NT2/D1 (cell line): ENCODE measurements around the gene RFESD.

Source experiments
- DNase-seq: peaks from one replicate; pipeline ENCODE4 v3.0.0-alpha.2; 2011; ENCODE audit warnings: low read depth, low spot score
- H3K27me3 ChIP-seq: 2 replicates; pipeline ENCODE4 v1.6.0; 2011; ENCODE audit warnings: mild to moderate bottlenecking; ENCODE audit not compliant: insufficient read length, insufficient read depth
- H3K36me3 ChIP-seq: 2 replicates; pipeline ENCODE4 v1.6.1; 2011; ENCODE audit warnings: mild to moderate bottlenecking, low read length, mixed read lengths; ENCODE audit not compliant: insufficient read depth, insufficient read length
- H3K4me1 ChIP-seq: 2 replicates; pipeline ENCODE4 v1.5.1; 2011; ENCODE audit not compliant: insufficient read depth, insufficient read length
- H3K4me3 ChIP-seq: 2 replicates; pipeline ENCODE4 v1.5.1; 2011; ENCODE audit warnings: low read depth; ENCODE audit not compliant: insufficient read length
- H3K9ac ChIP-seq: 2 replicates; pipeline ENCODE4 v1.6.0; 2011; ENCODE audit warnings: low read depth; ENCODE audit not compliant: insufficient read length
- H3K9me3 ChIP-seq: 2 replicates; pipeline ENCODE4 v1.5.1; 2011; ENCODE audit warnings: mild to moderate bottlenecking, low read length; ENCODE audit not compliant: insufficient read depth
- SUZ12 ChIP-seq: IDR thresholded peaks from 2 replicates; pipeline ENCODE4 v1.6.1; 2011; ENCODE audit not compliant: insufficient read length, insufficient read depth; ENCODE audit errors: extremely low read depth
- YY1 ChIP-seq: IDR thresholded peaks from 2 replicates; pipeline ENCODE4 v1.6.1; 2011; ENCODE audit not compliant: insufficient read length, insufficient read depth
- ZNF274 ChIP-seq: IDR thresholded peaks from 2 replicates; pipeline ENCODE4 v1.6.1; 2011; ENCODE audit warnings: mild to moderate bottlenecking, low read depth, low read length

Gene RFESD

DNA sequence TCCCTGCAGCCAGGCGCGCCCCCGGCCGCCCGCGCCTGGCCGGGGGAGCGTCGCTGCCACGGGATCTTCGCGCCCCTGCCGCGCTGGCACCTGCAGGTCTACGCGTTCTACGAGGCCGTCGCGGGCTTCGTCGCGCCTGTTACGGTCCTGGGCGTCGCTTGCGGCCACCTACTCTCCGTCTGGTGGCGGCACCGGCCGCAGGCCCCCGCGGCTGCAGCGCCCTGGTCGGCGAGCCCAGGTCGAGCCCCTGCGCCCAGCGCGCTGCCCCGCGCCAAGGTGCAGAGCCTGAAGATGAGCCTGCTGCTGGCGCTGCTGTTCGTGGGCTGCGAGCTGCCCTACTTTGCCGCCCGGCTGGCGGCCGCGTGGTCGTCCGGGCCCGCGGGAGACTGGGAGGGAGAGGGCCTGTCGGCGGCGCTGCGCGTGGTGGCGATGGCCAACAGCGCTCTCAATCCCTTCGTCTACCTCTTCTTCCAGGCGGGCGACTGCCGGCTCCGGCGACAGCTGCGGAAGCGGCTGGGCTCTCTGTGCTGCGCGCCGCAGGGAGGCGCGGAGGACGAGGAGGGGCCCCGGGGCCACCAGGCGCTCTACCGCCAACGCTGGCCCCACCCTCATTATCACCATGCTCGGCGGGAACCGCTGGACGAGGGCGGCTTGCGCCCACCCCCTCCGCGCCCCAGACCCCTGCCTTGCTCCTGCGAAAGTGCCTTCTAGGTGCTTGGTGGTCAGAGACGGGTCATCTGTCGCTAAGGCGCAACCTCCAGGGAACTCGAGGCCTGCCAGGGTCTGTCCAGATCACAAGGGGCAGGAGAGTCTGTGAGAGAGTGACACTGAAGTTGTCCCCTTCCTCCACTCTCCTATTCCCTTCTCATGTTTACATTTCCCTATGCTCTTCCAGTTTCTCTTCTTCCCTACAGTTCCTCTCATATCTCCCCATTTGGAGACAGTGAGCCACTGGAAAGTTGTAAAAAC lies 25.4 kb upstream of the RFESD start:
- no peak overlapping the region for H3K9ac ChIP-seq
- H3K4me1 ChIP-seq, result no peaks in the 10 kb centered on the region
- TF ChIP-seq ZNF274, result no peak
- no peak overlapping the region for H3K4me3 ChIP-seq
- no peaks in the 10 kb centered on the region for H3K27me3 ChIP-seq
- no peaks in the 10 kb centered on the region for H3K9me3 ChIP-seq
- no peak for DNase-seq
- no peaks in the 10 kb centered on the region for H3K36me3 ChIP-seq

DNA sequence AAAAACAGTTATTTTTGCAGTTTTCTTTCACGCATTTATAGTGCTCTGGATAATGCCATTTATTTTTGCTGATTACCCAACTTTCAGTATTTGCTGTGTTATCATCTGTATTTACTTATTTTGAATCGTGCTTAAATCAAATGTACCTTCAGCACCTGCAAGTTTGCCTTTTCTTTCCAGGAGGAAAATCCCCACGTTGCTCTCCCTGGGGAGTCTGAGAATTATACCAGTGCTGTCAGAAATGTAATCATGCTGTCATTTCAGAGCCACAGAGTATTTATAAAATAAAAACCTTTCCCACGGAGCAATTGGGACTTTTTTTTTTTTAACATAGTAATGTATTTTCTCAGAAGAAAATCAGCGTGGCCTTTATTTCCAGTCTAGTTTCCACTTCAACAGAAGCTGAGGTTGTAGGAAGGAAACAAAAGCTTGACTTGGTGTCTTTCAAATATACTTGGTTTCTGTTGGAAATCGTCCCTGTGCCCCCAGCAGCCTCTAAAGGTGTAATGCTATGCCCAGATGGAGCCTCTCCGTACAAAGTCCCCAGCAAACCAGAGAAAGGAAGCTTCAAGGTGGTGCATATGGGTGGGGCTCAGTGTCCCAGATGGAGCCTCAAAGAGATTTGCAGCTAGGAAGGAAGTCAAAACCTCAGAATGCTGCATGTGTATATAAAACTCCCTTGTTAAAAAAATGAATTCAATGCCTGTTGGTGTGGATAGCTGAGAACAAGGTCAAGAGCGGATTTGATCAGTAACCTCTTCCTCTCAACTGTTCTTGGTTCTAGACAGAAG lies 24.5 kb upstream of the RFESD start:
- no peaks in the 10 kb centered on the region for H3K27me3 ChIP-seq
- no peaks in the 10 kb centered on the region for H3K36me3 ChIP-seq
- no peaks in the 10 kb centered on the region for H3K4me1 ChIP-seq
- no peak for DNase-seq
- 0 out of 2 replicates have a peak, but pooled peaks cover 7% of the 10 kb centered on the region for H3K9me3 ChIP-seq
- H3K4me3 ChIP-seq, result no peak overlapping the region
- no peak overlapping the region for H3K9ac ChIP-seq
- no peak for TF ChIP-seq SUZ12

DNA sequence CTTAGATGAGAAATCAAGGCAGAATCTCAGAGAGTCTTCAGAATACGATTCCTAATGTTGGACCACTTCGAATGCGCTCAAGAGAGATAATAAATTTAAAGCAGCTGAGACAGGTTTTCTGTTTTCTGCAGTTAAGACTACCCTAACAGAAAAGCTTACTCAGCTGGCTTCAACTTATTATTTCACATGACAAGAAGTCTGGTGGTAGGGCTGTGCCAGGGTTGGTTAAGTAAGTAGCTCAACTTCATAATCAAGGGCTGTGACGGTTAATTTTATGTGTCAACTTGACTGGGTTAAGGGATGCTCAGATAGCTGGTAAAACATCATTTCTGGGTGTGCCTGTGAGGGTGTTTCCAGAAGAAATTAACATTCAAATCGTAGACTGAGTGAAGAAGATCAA lies 22.9 kb upstream of the RFESD start:
- no peak for TF ChIP-seq SUZ12
- no peak for TF ChIP-seq ZNF274
- TF ChIP-seq YY1, result no peak

DNA sequence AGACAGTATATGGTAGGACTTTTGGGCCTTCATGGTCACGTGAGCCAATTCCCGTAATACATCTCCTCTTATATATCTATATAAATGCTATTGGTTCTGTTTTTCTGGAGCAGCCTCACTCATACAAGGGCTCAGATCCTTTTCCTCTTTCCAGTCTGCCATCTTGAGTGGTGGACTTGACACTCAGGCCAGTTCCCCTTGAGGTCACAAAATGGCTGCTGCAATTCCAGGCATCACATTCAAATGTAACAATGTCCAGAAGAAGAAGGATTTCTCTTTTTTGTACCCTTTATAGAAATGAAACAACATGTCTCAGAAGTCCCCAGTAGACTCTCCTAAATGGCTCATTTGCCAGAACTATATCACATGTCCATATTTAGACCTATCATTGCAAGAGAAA lies 22.2 kb upstream of the RFESD start:
- H3K4me3 ChIP-seq, result no peak overlapping the region
- no peak for DNase-seq
- H3K4me1 ChIP-seq, result no peaks in the 10 kb centered on the region

More for the DNA sequence above, 22.9 kb upstream of the RFESD start:
- Histone ChIP-seq H3K4me3 (no peak overlapping the region), H3K36me3 (no peaks in the 10 kb centered on the region), H3K9me3 (peaks cover 24% of the 10 kb centered on the region), H3K27me3 (no peaks in the 10 kb centered on the region), H3K4me1 (no peaks in the 10 kb centered on the region), H3K9ac (no peak overlapping the region)
- DNase-seq, result no peak

DNA sequence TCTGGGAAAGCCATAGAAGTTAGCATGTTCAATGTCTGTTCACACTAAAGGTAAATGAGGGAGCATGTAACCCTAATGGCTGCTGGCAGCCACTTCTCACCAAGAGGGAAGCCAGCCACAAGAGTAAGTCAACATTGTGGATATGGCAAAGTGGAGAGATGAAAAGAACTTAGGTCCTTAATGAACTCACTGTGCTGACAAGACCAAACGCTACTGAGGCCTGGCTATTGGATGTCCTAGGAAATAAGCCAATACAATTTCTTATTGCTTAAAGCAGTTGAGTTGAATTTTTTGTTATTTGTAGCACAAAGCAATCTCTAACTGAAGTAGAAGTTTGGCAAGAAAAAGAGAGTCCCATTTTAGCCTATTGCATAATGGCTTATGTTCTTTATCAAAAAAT lies 19.9 kb upstream of the RFESD start:
- no peak for TF ChIP-seq ZNF274
- no peak for TF ChIP-seq YY1
- no peak for TF ChIP-seq SUZ12
- Histone ChIP-seq H3K4me3 (no peak overlapping the region), H3K27me3 (no peaks in the 10 kb centered on the region), H3K36me3 (no peaks in the 10 kb centered on the region), H3K9ac (no peak overlapping the region), H3K4me1 (no peaks in the 10 kb centered on the region), H3K9me3 (peaks cover 42% of the 10 kb centered on the region)
- DNase-seq, result no peak

More for the DNA sequence above, 22.2 kb upstream of the RFESD start:
- H3K9ac ChIP-seq, result no peak overlapping the region
- H3K36me3 ChIP-seq, result no peaks in the 10 kb centered on the region
- H3K27me3 ChIP-seq, result no peaks in the 10 kb centered on the region
- peaks cover 30% of the 10 kb centered on the region for H3K9me3 ChIP-seq
- TF ChIP-seq ZNF274 (no peak), SUZ12 (no peak), YY1 (no peak)

DNA sequence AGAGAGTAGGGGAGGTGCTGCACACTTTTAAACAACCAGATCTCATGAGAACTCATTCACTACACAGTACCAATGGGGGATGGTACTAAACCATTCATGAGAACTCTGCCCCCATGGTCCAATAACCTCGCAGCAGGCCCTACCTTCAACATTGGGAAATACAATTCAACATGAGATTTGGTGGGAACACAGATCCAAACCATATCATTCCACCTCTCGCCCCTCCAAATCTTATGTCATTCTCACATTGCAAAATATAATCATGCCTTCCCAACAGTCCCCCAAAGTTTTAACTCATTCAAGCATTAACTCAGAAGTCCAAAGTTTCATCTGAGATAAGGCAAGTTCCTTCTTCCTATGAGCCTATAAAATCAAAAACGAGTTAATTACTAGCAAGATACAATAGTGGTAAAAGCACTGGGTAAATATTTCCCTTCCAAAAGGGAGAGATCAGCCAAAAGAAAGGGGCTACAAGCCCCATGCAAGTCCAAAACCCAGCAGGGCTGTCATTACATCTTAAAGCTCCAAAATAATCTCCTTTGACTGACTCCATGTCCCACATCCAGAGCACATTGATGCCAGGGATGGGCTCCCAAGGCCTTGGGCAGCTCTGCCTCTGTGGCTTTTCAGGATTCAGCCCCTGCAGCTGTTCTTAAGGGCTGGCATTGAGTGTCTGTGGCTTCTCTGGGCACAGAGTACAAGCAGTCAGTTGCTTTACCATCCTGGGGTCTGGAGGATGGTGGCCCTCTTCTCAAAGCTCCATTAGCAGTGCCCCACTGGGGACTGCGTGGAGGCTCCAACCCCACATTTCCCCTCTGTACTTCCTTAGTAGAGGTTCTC lies 18.4 kb upstream of the RFESD start:
- Histone ChIP-seq H3K27me3 (no peaks in the 10 kb centered on the region), H3K4me3 (no peak overlapping the region), H3K4me1 (no peaks in the 10 kb centered on the region), H3K36me3 (no peaks in the 10 kb centered on the region), H3K9ac (no peak overlapping the region), H3K9me3 (peaks cover 42% of the 10 kb centered on the region)
- no peak for TF ChIP-seq ZNF274
- no peak for TF ChIP-seq SUZ12
- no peak for TF ChIP-seq YY1
- no peak for DNase-seq
